Naive thymus-derived CD4-positive, alpha-beta T cell (primary cell): ENCODE measurements around the gene NEUROG1. TPM values are rescaled to one million over a fixed set of nuclear protein-coding genes. Genes with fewer than 3 reads are reported as not detected.
A peak's percentile ranks its signal among the peaks of the same experiment; 100 is the strongest.

ENCODE experiments used
- ATAC-seq: fragments of 150-1000 bp; cut with Tn5 transposase; 2 replicates; pipeline ENCODE4 v1.10.0; 2021; ENCODE audit warnings: mild to moderate bottlenecking, moderate library complexity
- CTCF ChIA-PET: fragments of 350-600 bp; sonication (Branson Sonifier 250); formaldehyde crosslinking; loops from one replicate; lab custom pipeline; 2021; ENCODE audit warnings: antibody characterized with exemption; lab: Charles Lee
- POLR2A ChIA-PET: fragments of 350-600 bp; sonication (Branson Sonifier 250); formaldehyde crosslinking; loops from one replicate; lab custom pipeline; 2021; ENCODE audit warnings: antibody characterized with exemption, inconsistent platforms; lab: Charles Lee
- DNase-seq, 9 donors: peaks; one replicate each; pipeline versions ENCODE4 v3.0.0 to v3.0.0-alpha.2; 2020 to 2022; ENCODE audit warnings: mixed read lengths in 1 of 9
- H3K27ac ChIP-seq: one replicate; pipeline ENCODE4 v1.7.0; 2013; ENCODE audit warnings: mild to moderate bottlenecking, low read depth, low read length, moderate library complexity
- H3K27me3 ChIP-seq, 2 donors: one replicate each; pipeline ENCODE4 v1.7.0; 2013; ENCODE audit warnings: low read length in 2 of 2, mild to moderate bottlenecking in 2 of 2, moderate library complexity in 2 of 2; ENCODE audit not compliant: control insufficient read depth in 2 of 2, insufficient read depth in 2 of 2
- H3K36me3 ChIP-seq, 3 experiments: 1 replicate in 2 of 3; 2 replicates in 1 of 3; pipeline ENCODE4 v1.7.0; 2013; ENCODE audit warnings: low read length in 3 of 3, mild to moderate bottlenecking in 3 of 3, moderate library complexity in 1 of 3; ENCODE audit not compliant: insufficient read depth in 3 of 3, control insufficient read depth in 2 of 3
- H3K4me1 ChIP-seq, 2 donors: one replicate each; pipeline ENCODE4 v1.7.0; 2013; ENCODE audit warnings: low read length in 2 of 2, mild to moderate bottlenecking in 2 of 2, moderate library complexity in 1 of 2; ENCODE audit not compliant: control insufficient read depth in 2 of 2, insufficient read depth in 2 of 2
- H3K4me3 ChIP-seq: 2 replicates; pipeline ENCODE4 v1.7.0; 2013; ENCODE audit warnings: mild to moderate bottlenecking, low read length
- H3K9me3 ChIP-seq, 3 experiments: 1 replicate in 2 of 3; 2 replicates in 1 of 3; pipeline ENCODE4 v1.7.0; 2013; ENCODE audit warnings: low read length in 3 of 3; ENCODE audit not compliant: control insufficient read depth in 2 of 3
- H3K27ac Mint-ChIP-seq, 9 donors: one replicate each; pipeline ENCODE4 v1.8.0; 2020 to 2022; ENCODE audit warnings: mixed read lengths in 9 of 9, mild to moderate bottlenecking in 8 of 9, moderate library complexity in 5 of 9, inconsistent platforms in 2 of 9
- H3K27me3 Mint-ChIP-seq, 5 donors: one replicate each; pipeline ENCODE4 v1.8.0; 2021 to 2022; ENCODE audit warnings: mixed read lengths in 5 of 5, mild to moderate bottlenecking in 1 of 5
- H3K36me3 Mint-ChIP-seq, 5 donors: one replicate each; pipeline ENCODE4 v1.8.0; 2020 to 2022; ENCODE audit warnings: mixed read lengths in 5 of 5, mild to moderate bottlenecking in 3 of 5, inconsistent platforms in 1 of 5
- H3K4me1 Mint-ChIP-seq, 7 donors: one replicate each; pipeline ENCODE4 v1.8.0; 2020 to 2022; ENCODE audit warnings: mixed read lengths in 7 of 7, mild to moderate bottlenecking in 3 of 7, inconsistent platforms in 1 of 7
- H3K4me3 Mint-ChIP-seq, 10 donors: one replicate each; pipeline ENCODE4 v1.8.0; 2020 to 2022; ENCODE audit warnings: mild to moderate bottlenecking in 10 of 10, mixed read lengths in 10 of 10, moderate library complexity in 6 of 10, inconsistent platforms in 2 of 10
- H3K9me3 Mint-ChIP-seq, 11 donors: one replicate each; pipeline ENCODE4 v1.8.0; 2020 to 2022; ENCODE audit warnings: mixed read lengths in 11 of 11, mild to moderate bottlenecking in 4 of 11, inconsistent platforms in 1 of 11, moderate library complexity in 1 of 11
- intact Hi-C, 2 donors: fragments of 100-400 bp; cut with micrococcal nuclease; formaldehyde crosslinking; loops; one replicate each; pipeline ENCODE4 v1.15.1; 2023
- polyA plus RNA-seq, 2 donors: library from polyadenylated mRNA; unstranded; fragments of 300-500 nt; fragmentation: Illumina TruSeq; gene quantifications; one replicate each; pipeline ENCODE4 v1.2.3, GENCODE V29; 2021
- total RNA-seq, 6 experiments: library from RNA in 5 of 6; stranded (reverse) in 5 of 6; gene quantifications; 1 replicate in 5 of 6; 2 replicates in 1 of 6; pipeline ENCODE4 v1.2.3 and lab custom pipeline; 2021 to 2026

Gene NEUROG1
- total and polyA plus RNA-seq, 7 experiments from 2014 or later = not detected

DNA sequence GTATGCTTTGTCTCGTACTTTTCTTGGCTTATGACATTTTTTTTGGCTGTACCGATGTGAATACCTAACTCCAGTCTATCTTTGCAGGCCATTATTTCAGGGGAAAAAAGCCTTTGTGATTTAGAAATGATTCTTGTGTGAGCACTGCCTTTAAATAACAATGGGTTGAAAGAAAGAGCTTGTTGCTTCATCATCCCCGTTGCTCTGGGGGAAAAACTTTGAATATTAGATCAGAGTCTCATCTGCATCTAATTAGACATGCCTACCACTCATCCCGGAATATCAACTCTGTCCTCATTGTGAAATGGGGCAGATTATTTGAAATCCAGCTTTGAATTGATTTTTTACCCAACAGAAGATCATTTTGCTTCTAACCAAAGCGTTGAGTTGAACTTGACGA is 29.5 kb upstream of the NEUROG1 start:
- Histone ChIP-seq H3K9me3 (no peaks in the 10 kb centered on the region), H3K27me3 (no peaks in the 10 kb centered on the region), H3K27ac (no peak overlapping the region), H3K36me3 (no peaks in the 10 kb centered on the region), H3K4me1 (no peaks in the 10 kb centered on the region), H3K4me3 (no peak overlapping the region)
- intact Hi-C loops = no loop called here
- Mint-ChIP-seq H3K27ac (no peak overlapping the region), H3K36me3 (no peaks in the 10 kb centered on the region), H3K27me3 (peaks cover 4 to 14% (median 7%) of the 10 kb centered on the region in 5 donors), H3K9me3 (no peaks in the 10 kb centered on the region), H3K4me3 (no peak overlapping the region), H3K4me1 (peaks cover 0 to 8% (median 7%) of the 10 kb centered on the region in 7 donors)
- ChIA-PET POLR2A (interaction anchor here (0.6 kb wide), 1 partner anchor 11 kb away, joined by 3 read pairs; no protein-coding TSS in a partner anchor), CTCF (interaction anchor here (0.7 to 2.5 kb wide), 7 partner anchors 9 to 102 kb away, joined by 3 to 16 read pairs (median 6); no protein-coding TSS in a partner anchor)
- ATAC-seq (no peak), DNase-seq (no peak)

DNA sequence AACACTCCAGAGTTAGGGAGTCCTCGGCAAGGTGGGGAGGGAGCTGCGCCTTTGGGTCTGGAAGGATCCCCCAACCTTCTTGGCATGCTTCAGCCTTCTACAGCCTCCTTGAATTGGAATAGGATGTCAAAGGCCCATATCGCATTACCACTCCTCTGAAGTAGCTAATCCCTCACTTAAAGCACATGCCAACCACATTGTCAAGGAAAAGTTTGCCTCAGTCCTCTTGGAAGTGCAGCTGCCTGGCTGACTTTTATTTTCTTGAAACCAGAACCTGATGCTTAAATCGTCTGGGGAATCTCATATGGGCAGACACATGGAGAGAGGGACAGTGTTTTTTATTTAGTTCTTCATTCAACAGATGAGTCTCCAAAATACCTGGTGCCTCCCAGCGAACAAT is 28.6 kb upstream of the NEUROG1 start:
- Mint-ChIP-seq H3K27me3 (peaks cover 8 to 15% (median 11%) of the 10 kb centered on the region in 5 donors), H3K4me1 (peaks cover 0 to 10% (median 8%) of the 10 kb centered on the region in 7 donors), H3K4me3 (no peak overlapping the region), H3K9me3 (no peaks in the 10 kb centered on the region), H3K27ac (no peak overlapping the region), H3K36me3 (no peaks in the 10 kb centered on the region)
- Histone ChIP-seq H3K4me1 (no peaks in the 10 kb centered on the region), H3K4me3 (no peak overlapping the region), H3K9me3 (no peaks in the 10 kb centered on the region), H3K27ac (no peak overlapping the region), H3K36me3 (no peaks in the 10 kb centered on the region), H3K27me3 (no peaks in the 10 kb centered on the region)
- intact Hi-C loops = no loop called here
- ATAC-seq = no peak
- no peak for DNase-seq
- CTCF ChIA-PET = interaction anchor here (1.4 to 2.2 kb wide), 2 partner anchors 13 to 85 kb away, joined by 3 to 6 read pairs; no protein-coding TSS in a partner anchor
- POLR2A ChIA-PET = no interaction called here

DNA sequence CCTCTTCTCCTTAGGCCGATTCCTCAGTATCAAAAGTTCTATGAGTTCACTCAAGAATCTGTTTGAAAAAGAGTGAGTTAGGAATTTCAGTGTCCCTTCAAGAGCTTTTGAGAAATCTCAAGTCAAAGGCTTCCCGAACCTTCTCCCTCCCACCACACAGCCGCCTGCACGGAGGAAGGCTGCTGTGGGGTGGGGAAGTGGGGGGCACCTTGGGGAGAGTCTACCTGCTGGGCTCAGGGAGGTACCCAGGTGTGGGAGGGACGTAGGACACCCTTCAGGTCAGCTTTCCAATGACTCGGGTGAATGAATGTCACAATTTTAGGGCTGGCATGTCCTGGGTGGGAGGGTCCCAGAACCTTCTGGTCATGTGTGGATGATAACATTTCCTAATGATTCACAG is 25.5 kb upstream of the NEUROG1 start:
- H3K27me3 Mint-ChIP-seq = peaks cover 24 to 36% (median 32%) of the 10 kb centered on the region in 5 donors
- DNase-seq = no peak
- no peaks in the 10 kb centered on the region for H3K36me3 Mint-ChIP-seq
- H3K36me3 ChIP-seq = no peaks in the 10 kb centered on the region
- no peaks in the 10 kb centered on the region for H3K27me3 ChIP-seq
- no peaks in the 10 kb centered on the region for H3K9me3 ChIP-seq
- ChIA-PET CTCF (interaction anchor here (0.8 to 1.0 kb wide), 4 partner anchors 9 to 97 kb away, joined by 3 to 6 read pairs (median 4); no protein-coding TSS in a partner anchor), POLR2A (interaction anchor here (1.2 kb wide), 1 partner anchor 10 kb away, joined by 6 read pairs; no protein-coding TSS in a partner anchor)
- intact Hi-C loops = loop anchor here in 1 of 2 donors (2.0 kb wide), 1 partner anchor 270 kb away; no protein-coding TSS in a partner anchor
- H3K27ac Mint-ChIP-seq = no peak overlapping the region
- no peaks in the 10 kb centered on the region for H3K4me1 ChIP-seq
- no peak overlapping the region for H3K27ac ChIP-seq
- peaks cover 0 to 9% (median 7%) of the 10 kb centered on the region in 7 donors for H3K4me1 Mint-ChIP-seq
- H3K9me3 Mint-ChIP-seq = no peaks in the 10 kb centered on the region
- H3K4me3 ChIP-seq = no peak overlapping the region
- no peak for ATAC-seq
- no peak overlapping the region for H3K4me3 Mint-ChIP-seq

DNA sequence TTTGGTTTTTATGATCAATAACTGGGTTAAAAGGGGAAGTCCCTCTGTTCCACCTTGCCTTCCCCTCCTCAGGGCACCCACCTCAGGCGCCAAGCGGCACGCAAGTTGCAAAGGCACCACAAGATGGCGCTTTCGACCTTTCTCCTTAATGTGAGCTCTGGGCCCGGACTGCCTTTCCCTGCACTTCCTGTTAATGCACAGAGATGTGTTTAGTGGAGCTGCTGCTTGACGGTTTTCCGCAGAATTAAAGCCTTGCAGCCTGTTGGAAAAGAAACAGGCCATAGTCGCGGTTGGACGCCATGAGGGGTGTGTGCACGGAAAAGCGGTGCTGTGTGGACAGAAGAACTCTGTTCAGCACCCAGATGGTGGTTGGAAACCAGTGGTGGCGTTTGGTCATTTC is 25.1 kb upstream of the NEUROG1 start:
- peak; percentile 14 to 56 (median 44) for DNase-seq
- H3K36me3 Mint-ChIP-seq = no peaks in the 10 kb centered on the region
- ATAC-seq = peak; percentile 84
- H3K4me3 Mint-ChIP-seq = peak overlapping the region in 1 of 10 donors; percentile 15
- no peaks in the 10 kb centered on the region for H3K27me3 ChIP-seq
- no peaks in the 10 kb centered on the region for H3K9me3 Mint-ChIP-seq
- ChIA-PET CTCF (interaction anchor here (0.8 to 1.0 kb wide), 4 partner anchors 8 to 96 kb away, joined by 3 to 6 read pairs (median 4); no protein-coding TSS in a partner anchor), POLR2A (interaction anchor here (1.2 kb wide), 1 partner anchor 10 kb away, joined by 6 read pairs; no protein-coding TSS in a partner anchor)
- H3K9me3 ChIP-seq = no peaks in the 10 kb centered on the region
- no peaks in the 10 kb centered on the region for H3K4me1 ChIP-seq
- no peak overlapping the region for H3K4me3 ChIP-seq
- intact Hi-C loops = loop anchor here in 1 of 2 donors (2.0 kb wide), 1 partner anchor 270 kb away; no protein-coding TSS in a partner anchor
- no peak overlapping the region for H3K27ac ChIP-seq
- H3K27me3 Mint-ChIP-seq = peaks cover 25 to 40% (median 36%) of the 10 kb centered on the region in 5 donors
- peaks cover 0 to 9% (median 7%) of the 10 kb centered on the region in 7 donors for H3K4me1 Mint-ChIP-seq
- no peaks in the 10 kb centered on the region for H3K36me3 ChIP-seq
- no peak overlapping the region for H3K27ac Mint-ChIP-seq

DNA sequence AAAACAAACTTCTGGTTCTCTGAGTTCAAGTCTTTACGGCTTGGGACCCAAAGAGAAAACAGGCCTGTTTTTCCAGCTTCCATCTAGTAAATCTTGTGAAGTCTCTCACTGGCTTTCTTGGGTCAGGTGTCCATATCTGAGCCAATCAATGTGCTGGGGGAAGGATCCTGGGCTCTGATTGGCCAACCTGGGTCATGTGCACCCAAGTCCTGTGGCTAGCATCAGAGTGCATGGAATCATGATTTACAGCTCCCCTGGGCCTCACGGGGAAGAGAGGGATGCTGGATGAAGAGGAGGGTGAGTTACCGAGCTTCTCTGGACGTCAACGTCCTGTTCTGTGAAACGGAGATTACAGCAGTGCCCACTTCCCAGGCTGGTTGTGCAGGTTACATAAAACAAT is 23.6 kb upstream of the NEUROG1 start:
- H3K27me3 ChIP-seq = no peaks in the 10 kb centered on the region
- H3K4me3 Mint-ChIP-seq = no peak overlapping the region
- ATAC-seq (no peak), DNase-seq (no peak)
- no peaks in the 10 kb centered on the region for H3K4me1 ChIP-seq
- POLR2A ChIA-PET = no interaction called here
- H3K4me3 ChIP-seq = no peak overlapping the region
- peaks cover 31 to 47% (median 40%) of the 10 kb centered on the region in 5 donors for H3K27me3 Mint-ChIP-seq
- H3K4me1 Mint-ChIP-seq = peaks cover 0 to 9% (median 7%) of the 10 kb centered on the region in 7 donors
- no peaks in the 10 kb centered on the region for H3K36me3 Mint-ChIP-seq
- no peaks in the 10 kb centered on the region for H3K9me3 Mint-ChIP-seq
- intact Hi-C loops = no loop called here
- H3K9me3 ChIP-seq = no peaks in the 10 kb centered on the region
- CTCF ChIA-PET = interaction anchor here (0.6 kb wide), 1 partner anchor 104 kb away, joined by 3 read pairs; no protein-coding TSS in a partner anchor
- no peak overlapping the region for H3K27ac ChIP-seq
- no peak overlapping the region for H3K27ac Mint-ChIP-seq
- no peaks in the 10 kb centered on the region for H3K36me3 ChIP-seq

DNA sequence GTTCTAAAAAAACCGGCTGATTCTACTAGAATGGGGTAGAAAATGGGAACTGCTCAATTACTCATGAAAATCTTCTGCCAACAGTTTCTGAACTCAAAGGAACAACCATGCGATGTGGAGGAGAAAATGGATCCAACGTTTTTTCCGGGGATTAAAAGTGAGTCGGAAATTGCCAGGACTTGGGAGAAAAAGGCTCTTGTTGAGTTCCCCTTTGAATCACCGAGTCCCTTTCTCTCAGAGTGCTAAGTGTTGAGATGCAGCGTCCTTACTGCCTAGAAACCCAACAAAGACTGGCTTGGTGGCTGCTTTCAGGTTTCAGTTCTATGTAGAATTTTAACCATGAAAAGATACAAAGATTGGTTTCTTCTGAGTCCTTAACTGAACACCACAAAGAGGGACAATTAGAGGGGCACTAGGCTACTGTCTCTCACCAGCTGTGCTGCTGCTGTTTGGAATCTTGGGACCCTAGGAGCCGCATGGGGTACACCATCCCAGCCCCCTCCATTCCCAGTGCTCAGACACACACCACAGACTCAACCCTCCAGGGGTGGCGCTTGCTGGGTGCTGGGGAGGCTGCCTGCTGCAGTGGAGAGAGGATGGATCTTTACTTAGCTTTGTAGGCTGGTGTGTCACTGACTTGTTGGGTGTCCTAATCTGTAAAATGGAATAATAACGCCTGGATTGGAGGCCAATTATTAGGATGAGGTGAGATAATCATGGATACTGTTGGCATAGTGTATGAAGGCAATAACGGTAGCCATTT is 21.5 kb upstream of the NEUROG1 start:
- H3K27me3 Mint-ChIP-seq = peaks cover 37 to 55% (median 40%) of the 10 kb centered on the region in 5 donors

More for the DNA sequence above, 21.5 kb upstream of the NEUROG1 start:
- ChIA-PET CTCF (interaction anchor here (2.2 kb wide), 1 partner anchor 9 kb away, joined by 7 read pairs; no protein-coding TSS in a partner anchor), POLR2A (no interaction called here)
- peaks cover 0 to 9% (median 7%) of the 10 kb centered on the region in 7 donors for H3K4me1 Mint-ChIP-seq
- H3K36me3 ChIP-seq = no peaks in the 10 kb centered on the region
- H3K36me3 Mint-ChIP-seq = no peaks in the 10 kb centered on the region
- DNase-seq (no peak), ATAC-seq (no peak)
- no peaks in the 10 kb centered on the region for H3K9me3 Mint-ChIP-seq
- intact Hi-C loops = no loop called here
- H3K4me1 ChIP-seq = no peaks in the 10 kb centered on the region
- no peak overlapping the region for H3K4me3 Mint-ChIP-seq
- no peak overlapping the region for H3K27ac ChIP-seq
- H3K9me3 ChIP-seq = no peaks in the 10 kb centered on the region
- no peak overlapping the region for H3K27ac Mint-ChIP-seq
- no peak overlapping the region for H3K4me3 ChIP-seq
- H3K27me3 ChIP-seq = peaks cover 0 to 4% of the 10 kb centered on the region in 2 donors
